DMS 273 treated with DMSO at 0.1 percent for 48 hours (cell line): ENCODE results near the gene KCNQ1.

Experiments
- DNase-seq: peaks from one replicate; lab custom pipeline; 2025; lab: John Stamatoyannopoulos, UW

The KCNQ1 gene

DNA sequence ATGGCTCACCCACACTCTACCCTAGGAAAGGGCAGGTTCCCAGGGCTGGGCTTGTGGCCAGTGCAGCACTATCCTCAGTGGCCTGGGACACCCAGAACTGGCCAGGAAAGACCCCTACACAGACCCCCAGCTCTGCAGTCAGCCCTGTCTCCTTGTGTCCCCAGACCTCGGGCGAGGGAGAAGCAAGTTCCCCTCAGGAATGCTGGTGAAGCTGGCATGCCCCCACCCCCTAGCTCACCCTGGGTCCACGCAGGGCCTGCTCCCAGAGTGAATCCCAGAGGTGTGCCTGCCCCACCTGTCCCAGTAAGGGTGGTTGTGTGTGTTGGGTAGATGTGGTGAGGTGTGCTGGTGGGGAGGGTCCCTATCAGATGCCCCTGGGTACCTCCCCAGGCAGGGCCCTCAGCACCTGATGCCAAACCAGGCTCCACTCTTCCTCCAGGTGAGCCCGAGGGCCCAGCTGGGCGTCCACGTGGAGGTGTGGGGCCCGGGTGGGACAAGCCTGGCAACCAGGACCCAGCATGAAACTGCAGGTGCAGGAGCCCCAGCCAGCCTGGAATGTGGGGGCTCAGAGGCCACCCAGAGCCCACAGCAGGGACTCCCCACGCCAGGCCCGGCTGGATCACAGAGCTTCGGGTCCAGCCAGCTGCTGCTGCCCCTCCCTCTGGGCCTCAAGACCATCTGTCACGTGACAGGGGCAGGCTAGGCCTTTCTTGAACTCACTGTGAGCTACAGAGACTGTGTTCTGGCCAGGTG, 303.4 kb downstream of the KCNQ1 start:
- no peak for DNase-seq

- DNase-seq: no peak
Observed at GRCh38 chr11:2748814-2749554, 304.2 kb downstream of the KCNQ1 start.

DNA sequence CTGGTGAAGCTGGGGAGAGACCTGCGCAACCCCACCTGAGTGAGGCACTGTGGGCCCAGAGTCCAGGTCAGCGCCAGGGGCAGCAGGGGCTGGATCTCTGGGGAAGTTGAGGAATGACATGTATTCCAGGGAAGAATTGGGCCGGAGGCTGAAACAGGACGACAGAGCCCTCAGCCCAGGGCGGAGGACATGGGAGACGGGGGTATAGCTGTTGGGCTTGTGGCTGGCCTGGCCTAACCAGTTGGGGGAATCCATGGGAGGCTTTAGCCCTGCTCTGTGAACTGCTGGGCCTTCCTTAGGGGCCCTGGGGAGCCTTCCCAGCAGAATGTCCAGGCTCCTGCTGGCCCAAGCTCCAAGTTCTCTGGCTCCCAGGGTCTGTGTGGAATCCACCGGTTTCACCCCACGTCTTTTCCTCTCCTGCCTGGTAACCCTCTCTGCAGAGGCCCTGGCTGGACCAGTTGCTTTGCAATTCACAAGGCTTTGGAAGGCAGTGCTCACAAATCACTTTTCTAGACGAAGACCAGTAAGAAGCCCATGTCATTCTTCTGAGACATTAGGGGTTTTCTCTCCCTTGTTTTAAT, 305.4 kb downstream of the KCNQ1 start:
- no peak for DNase-seq

GRCh38 chr11:2750682-2751522, 306.1 kb downstream of the KCNQ1 start:
- DNase-seq: no peak

DNA sequence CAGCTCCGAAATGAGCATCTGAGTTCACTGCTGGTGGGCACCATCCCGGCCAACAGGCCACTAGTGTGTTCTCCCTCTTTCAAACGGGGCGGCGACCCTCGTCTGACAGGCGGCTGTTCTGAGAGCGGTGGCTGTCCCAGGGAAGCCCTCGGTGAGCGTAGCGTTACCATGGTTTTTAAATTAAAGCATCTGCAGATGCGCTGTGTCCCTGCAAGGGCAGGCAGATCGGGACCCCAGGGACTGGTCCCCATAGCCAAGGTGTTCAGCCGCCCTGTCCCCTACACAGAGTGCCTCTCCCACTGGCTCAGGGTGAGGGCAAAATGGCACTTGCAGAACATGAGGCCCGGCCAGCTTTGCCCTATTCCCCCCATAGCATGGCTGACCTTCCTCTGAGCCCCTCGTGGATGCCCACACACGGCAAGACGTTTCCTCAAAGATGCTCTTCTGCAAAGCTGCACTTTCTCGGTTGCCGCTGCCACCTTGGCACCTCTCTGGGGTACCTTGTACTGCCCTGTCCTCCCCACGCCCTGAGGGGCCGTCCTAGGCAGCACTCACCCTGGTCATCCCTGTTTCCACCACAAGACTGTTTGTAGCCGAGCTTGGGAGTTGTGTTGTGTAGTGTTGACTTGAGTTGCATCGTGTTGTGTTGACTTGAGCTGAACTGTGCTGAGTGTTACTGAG, 306.9 kb downstream of the KCNQ1 start:
- no peak for DNase-seq

DNA sequence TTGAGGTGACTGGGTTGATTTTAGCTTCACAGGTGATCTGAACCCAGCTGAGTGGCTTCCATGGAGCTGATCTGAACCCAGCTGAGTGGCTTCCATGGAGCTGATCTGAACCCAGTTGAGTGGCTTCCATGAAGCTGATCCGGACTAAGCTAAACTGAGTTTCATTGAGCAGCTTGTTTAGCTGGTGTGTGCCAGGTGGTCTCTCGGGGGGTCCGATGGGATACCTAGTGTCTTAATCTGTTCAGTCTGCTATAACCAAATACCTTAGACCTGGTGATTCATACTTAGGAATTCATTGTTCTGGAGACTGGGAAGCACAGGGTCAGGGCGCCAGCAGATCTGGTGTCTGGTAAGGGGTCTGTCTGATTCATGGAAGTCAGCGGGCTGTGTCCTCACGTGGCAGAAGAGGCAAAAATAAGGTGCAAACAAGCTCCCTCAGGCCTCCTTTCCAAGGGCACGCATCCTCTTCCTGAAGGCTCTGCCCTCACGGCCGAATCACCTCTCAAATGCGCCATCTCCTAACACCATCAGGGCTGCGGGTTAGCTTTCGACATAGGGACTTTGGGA, 307.5 kb downstream of the KCNQ1 start:
- DNase-seq: no peak

GRCh38 chr11:2752923-2753322, 308.1 kb downstream of the KCNQ1 start:
- no peak for DNase-seq

- DNase-seq: no peak
Observed at GRCh38 chr11:2754008-2754407, 309.2 kb downstream of the KCNQ1 start.

DNA sequence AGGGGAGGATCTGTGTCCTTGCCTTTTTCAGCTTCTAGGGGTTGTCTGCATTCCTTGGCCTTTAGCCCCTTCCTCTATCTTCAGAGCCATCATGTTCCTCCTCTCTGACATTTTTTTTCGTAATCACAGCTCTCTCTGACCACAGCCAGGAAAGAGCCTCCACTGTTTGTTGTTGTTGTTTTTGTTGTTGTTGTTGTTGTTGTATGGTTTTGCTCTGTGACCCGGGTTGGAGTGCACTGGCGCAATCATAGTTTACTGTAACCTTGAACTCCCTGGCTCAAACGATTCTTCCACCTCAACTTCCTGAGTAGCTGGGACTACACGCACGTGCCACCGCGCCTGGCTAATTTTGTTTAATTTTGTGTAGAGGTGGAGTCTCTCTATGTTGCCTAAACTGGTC, 310.3 kb downstream of the KCNQ1 start:
- DNase-seq: no peak

DNA sequence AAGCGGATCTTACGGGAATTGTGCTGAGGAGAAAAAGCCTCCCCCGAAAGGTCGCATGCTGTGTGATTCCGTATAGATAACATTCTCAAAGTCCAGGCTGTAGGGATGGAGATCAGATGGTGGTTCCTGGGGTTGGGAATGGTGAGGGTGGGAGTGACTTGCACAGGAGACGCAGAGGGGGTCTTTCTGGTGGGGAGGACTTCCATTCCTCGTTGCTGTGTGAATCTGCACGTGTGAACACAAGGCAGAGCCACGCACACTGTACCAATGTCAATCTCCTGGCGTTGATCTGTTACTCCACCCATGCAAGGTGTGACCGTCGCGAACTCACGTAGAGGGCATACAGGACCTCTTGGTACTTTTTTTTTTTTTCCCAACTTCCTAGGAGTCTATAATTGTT, 313.9 kb downstream of the KCNQ1 start:
- DNase-seq: no peak

DNA sequence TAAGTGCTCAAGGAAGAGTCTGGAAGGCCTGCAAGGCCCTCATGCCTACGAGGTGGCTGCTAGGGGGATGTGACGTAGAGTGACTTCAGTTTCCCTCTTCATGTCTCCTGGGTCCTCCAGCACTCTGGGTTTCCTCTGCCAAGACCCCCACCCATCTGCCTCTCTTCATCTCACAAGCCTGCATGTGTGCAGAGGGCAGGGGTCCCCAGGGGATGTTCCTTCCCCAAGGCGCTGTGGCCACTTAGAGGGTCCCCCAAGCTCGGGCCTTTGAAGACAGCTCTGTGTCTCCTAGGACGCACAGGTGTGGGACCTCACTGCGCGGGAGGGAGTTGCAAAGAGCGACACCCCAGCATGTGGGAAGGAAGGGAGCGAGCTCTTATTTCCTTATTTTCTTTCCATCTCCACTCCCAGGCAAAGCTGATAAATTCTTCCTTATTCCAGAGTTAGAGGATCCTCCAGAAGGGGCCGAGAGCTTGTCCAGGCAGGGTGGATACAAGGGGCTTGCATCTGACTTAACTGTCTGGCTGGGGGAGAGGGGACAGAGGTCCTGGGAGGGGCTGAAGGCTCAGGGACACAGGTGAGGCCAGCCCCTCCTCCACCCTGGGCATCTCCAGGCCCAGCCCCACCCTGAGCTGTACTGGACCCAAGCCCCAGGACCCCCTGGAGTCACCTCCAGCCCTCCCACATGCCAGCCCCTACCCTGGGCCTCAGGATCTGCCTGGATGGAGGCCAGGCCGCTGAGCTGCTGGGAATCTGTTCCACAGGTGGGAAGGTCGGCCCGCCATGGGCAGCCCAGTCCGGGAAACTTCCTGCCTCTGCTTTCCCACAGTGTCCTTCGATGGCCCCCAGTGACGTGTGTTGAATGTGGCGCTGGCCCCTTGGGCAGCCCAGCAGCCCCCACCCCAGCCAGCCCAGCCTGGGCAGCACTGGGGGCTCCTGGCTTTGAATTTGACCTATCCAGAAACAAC, 314.7 kb downstream of the KCNQ1 start:
- DNase-seq: no peak

DNA sequence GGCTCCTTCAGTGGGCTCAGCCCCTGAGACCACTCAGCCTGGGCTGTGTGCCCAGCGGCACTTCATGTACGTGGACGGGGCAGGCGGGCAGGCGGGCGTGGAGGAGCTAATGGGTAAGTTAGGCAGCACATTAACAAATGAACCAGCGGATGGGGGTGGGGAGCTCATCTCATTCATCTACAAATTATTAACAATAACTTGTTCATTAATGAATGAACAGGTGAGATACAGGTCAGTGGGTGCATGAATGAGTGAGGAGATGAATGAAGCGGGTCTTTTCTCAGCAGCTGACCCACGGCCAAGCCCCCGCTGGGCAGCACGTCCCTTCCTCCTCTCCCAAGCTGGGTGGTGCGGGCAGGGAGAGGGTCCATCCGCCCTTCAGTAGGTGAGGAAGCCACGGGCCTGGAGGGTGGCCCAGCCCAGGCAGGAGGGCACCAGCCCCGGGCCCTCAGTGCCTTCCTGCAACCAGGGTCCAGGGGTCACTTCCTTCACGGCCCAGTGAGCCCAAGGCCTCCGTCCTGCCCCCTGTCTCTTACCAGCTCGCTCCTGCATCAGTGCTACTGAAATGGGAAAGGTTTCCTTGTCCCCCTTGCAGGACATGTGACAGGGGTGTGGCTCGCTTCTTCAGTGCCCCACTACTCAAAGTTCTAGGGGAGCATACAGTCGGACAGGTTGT, 315.5 kb downstream of the KCNQ1 start:
- DNase-seq: no peak

GRCh38 chr11:2761131-2762030, 316.6 kb downstream of the KCNQ1 start:
- no peak for DNase-seq

DNA sequence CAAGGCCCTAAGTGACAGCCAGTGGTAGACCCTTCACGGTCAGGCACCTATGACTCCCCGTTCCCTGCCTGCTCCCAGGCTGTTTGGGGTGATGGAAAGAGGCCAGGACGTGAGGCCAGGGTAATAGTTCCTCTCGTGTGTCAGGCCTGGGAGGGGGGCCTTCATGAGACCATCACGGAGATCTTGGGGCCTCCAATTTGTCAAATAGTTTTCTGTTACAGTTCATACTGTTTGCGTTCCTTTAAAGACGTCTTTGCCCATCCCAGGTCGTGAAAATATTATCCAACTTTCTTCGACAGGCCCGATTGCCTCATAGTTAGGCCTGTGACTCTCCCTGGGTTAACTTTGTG, 317.2 kb downstream of the KCNQ1 start:
- no peak for DNase-seq

GRCh38 chr11:2762451-2762850, 317.6 kb downstream of the KCNQ1 start:
- DNase-seq: no peak

DNA sequence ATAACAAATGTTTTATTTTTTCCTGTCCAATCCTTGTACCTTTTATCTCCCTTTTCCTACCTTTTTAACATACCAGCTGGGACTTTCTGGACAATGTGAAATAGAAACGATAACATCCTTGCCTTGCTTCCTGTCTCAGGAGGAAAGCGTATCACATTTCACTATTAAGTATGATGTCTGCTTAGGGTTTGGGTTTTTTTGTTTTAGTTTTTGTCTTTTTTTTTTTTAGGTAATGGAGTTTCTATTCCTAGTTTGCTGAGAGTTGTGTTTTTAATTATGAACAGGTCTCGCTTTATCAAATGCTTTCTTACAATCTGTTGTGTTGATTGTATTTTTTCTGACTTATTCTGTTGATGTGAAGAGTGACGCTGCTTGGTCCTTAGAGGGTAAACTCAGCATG, 319.2 kb downstream of the KCNQ1 start:
- no peak for DNase-seq

DNA sequence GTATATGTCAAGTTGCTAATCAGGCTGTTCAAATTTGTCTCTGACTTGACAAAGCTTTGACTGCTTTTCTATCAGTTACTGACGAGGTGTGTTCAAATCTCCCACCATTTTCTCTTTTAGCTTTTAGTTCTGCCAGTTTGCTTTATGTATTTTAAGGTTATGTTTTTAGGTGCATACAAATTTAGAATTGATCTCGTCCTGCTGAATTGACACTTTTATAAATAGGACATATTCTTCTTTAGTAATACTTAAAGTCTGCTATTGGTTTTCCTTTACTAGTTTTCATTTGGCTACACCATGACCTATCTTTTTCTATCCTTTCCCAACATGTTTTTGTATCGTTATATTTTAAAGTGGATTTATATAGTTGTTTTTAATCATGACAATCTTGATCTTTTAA, 320.7 kb downstream of the KCNQ1 start:
- no peak for DNase-seq

- DNase-seq: no peak
Observed at GRCh38 chr11:2766166-2766565, 321.4 kb downstream of the KCNQ1 start.

GRCh38 chr11:2767071-2767470, 322.3 kb downstream of the KCNQ1 start:
- DNase-seq: no peak
